ENCODE results near the gene DISC1. TPM values are rescaled to one million over a fixed set of nuclear protein-coding genes. Genes with fewer than 3 reads are reported as not detected.
"Not testable (repeated sequence)": the region's sequence is repeated elsewhere in the genome, so short reads cannot be mapped to it uniquely, and the experiment has no call there.

The DISC1 gene
- total RNA-seq, 3 donors from 2014 or later: 12.1 to 18.9 (median 12.4) TPM

GRCh38 chr1:231584117-231584516 lies 42.5 kb upstream of the DISC1 start:
- DNase-seq (ENCODE audit: low spot score in 2 of 2): no peak
- H3K4me3 ChIP-seq: no peak overlapping the region
- no peaks in the 10 kb centered on the region for H3K27me3 ChIP-seq
- no peak overlapping the region for H3K27ac ChIP-seq
- H3K36me3 ChIP-seq: no peaks in the 10 kb centered on the region
- H3K4me1 ChIP-seq: no peaks in the 10 kb centered on the region
- no peaks in the 10 kb centered on the region for H3K9me3 ChIP-seq
- TF ChIP-seq CTCF (IDR thresholded peaks at IDR 0.05): no peak
- TF ChIP-seq POLR2AphosphoS5 (IDR thresholded peaks at IDR 0.05): no peak
- no peak for TF ChIP-seq POLR2A (IDR thresholded peaks at IDR 0.05)
- intact Hi-C loops (cut with DNase I; ENCODE audit: low total_unique reads): no loop called here

- no peak for DNase-seq (ENCODE audit: low spot score in 2 of 2)
- intact Hi-C loops (cut with DNase I; ENCODE audit: low total_unique reads): no loop called here
- Histone ChIP-seq H3K4me3 (no peak overlapping the region), H3K4me1 (no peaks in the 10 kb centered on the region), H3K27me3 (no peaks in the 10 kb centered on the region), H3K36me3 (no peaks in the 10 kb centered on the region), H3K27ac (no peak overlapping the region), H3K9me3 (no peaks in the 10 kb centered on the region)
- TF ChIP-seq POLR2A (IDR thresholded peaks at IDR 0.05) (no peak), POLR2AphosphoS5 (IDR thresholded peaks at IDR 0.05) (no peak), CTCF (IDR thresholded peaks at IDR 0.05) (no peak)
Measured at GRCh38 chr1:231584921-231585320, 41.7 kb upstream of the DISC1 start.

GRCh38 chr1:231590453-231591198 lies 36.0 kb upstream of the DISC1 start:
- Histone ChIP-seq H3K36me3 (no peaks in the 10 kb centered on the region), H3K9me3 (no peaks in the 10 kb centered on the region), H3K4me3 (no peak overlapping the region), H3K27ac (no peak overlapping the region), H3K4me1 (no peaks in the 10 kb centered on the region), H3K27me3 (no peaks in the 10 kb centered on the region)
- no peak for DNase-seq (ENCODE audit: low spot score in 2 of 2)
- TF ChIP-seq CTCF (IDR thresholded peaks at IDR 0.05) (peak in 2 of 3 donors; percentile 50 to 51), POLR2A (IDR thresholded peaks at IDR 0.05) (no peak), POLR2AphosphoS5 (IDR thresholded peaks at IDR 0.05) (no peak)
- intact Hi-C loops (cut with DNase I; ENCODE audit: low total_unique reads): loop anchor here (10.0 kb wide), 1 partner anchor 236 kb away; no protein-coding TSS in a partner anchor

GRCh38 chr1:231591466-231591865 lies 35.1 kb upstream of the DISC1 start:
- Histone ChIP-seq H3K4me3 (no peak overlapping the region), H3K36me3 (no peaks in the 10 kb centered on the region), H3K9me3 (no peaks in the 10 kb centered on the region), H3K27ac (no peak overlapping the region), H3K27me3 (no peaks in the 10 kb centered on the region), H3K4me1 (no peaks in the 10 kb centered on the region)
- TF ChIP-seq POLR2AphosphoS5 (IDR thresholded peaks at IDR 0.05) (no peak), POLR2A (IDR thresholded peaks at IDR 0.05) (no peak), CTCF (IDR thresholded peaks at IDR 0.05) (no peak)
- DNase-seq (ENCODE audit: low spot score in 2 of 2): no peak
- intact Hi-C loops (cut with DNase I; ENCODE audit: low total_unique reads): loop anchor here (10.0 kb wide), 1 partner anchor 237 kb away; no protein-coding TSS in a partner anchor

- Histone ChIP-seq H3K4me3 (no peak overlapping the region), H3K36me3 (no peaks in the 10 kb centered on the region), H3K9me3 (no peaks in the 10 kb centered on the region), H3K27ac (no peak overlapping the region), H3K4me1 (no peaks in the 10 kb centered on the region), H3K27me3 (no peaks in the 10 kb centered on the region)
- TF ChIP-seq POLR2AphosphoS5 (IDR thresholded peaks at IDR 0.05) (no peak), POLR2A (IDR thresholded peaks at IDR 0.05) (no peak), CTCF (IDR thresholded peaks at IDR 0.05) (no peak)
- no peak for DNase-seq (ENCODE audit: low spot score in 2 of 2)
- intact Hi-C loops (cut with DNase I; ENCODE audit: low total_unique reads): loop anchor here (10.0 kb wide), 1 partner anchor 238 kb away; no protein-coding TSS in a partner anchor
Measured at GRCh38 chr1:231592809-231593208, 33.8 kb upstream of the DISC1 start.

GRCh38 chr1:231593264-231593663 lies 33.3 kb upstream of the DISC1 start:
- H3K4me3 ChIP-seq; H3K4me1 ChIP-seq; DNase-seq (ENCODE audit: low spot score in 2 of 2); H3K27me3 ChIP-seq; H3K27ac ChIP-seq; H3K36me3 ChIP-seq; H3K9me3 ChIP-seq: not testable (repeated sequence)
- intact Hi-C loops (cut with DNase I; ENCODE audit: low total_unique reads): loop anchor here (10.0 kb wide), 1 partner anchor 238 kb away; no protein-coding TSS in a partner anchor
